HG03025 (cell line): Measurements from ENCODE around the gene DHRS7.

ENCODE experiments used
- ATAC-seq: cut with Tn5 transposase; IDR thresholded peaks from one replicate; pipeline ENCODE4 v1.9.1; 2021; ENCODE audit warnings: mild to moderate bottlenecking, moderate library complexity; ENCODE audit not compliant: unreplicated experiment, low FRiP score

Gene DHRS7

GRCh38 chr14:60188115-60188514, 22.9 kb upstream of the DHRS7 start:
- no peak for ATAC-seq

- no peak for ATAC-seq
These were observed 19.8 kb upstream of the DHRS7 start for GRCh38 chr14:60184905-60185555.

GRCh38 chr14:60184146-60184904, 19.1 kb upstream of the DHRS7 start:
- ATAC-seq = no peak

GRCh38 chr14:60183741-60184140, 18.5 kb upstream of the DHRS7 start:
- no peak for ATAC-seq

- ATAC-seq = no peak
These were observed 17.9 kb upstream of the DHRS7 start for GRCh38 chr14:60183138-60183537.

GRCh38 chr14:60179431-60179869, 14.3 kb upstream of the DHRS7 start:
- no peak for ATAC-seq

- no peak for ATAC-seq
These were observed 13.6 kb upstream of the DHRS7 start for GRCh38 chr14:60178820-60179219.

GRCh38 chr14:60178164-60178563, 13.0 kb upstream of the DHRS7 start:
- no peak for ATAC-seq

GRCh38 chr14:60175255-60175902, 10.2 kb upstream of the DHRS7 start:
- ATAC-seq = no peak

- ATAC-seq = no peak
These were observed 9.4 kb upstream of the DHRS7 start for GRCh38 chr14:60174352-60175254.

GRCh38 chr14:60171690-60172089, 6.5 kb upstream of the DHRS7 start:
- ATAC-seq = no peak

- ATAC-seq = no peak
These were observed 5.8 kb upstream of the DHRS7 start for GRCh38 chr14:60170948-60171347.

- no peak for ATAC-seq
These were observed 4.5 kb upstream of the DHRS7 start for GRCh38 chr14:60169722-60170121.

GRCh38 chr14:60166142-60166541, 944 bp upstream of the DHRS7 start:
- no peak for ATAC-seq

GRCh38 chr14:60165547-60165876, 314 bp upstream of the DHRS7 start:
- no peak for ATAC-seq

GRCh38 chr14:60164404-60164711, 840 bp downstream of the DHRS7 start:
- peak; percentile 17 for ATAC-seq

GRCh38 chr14:60163693-60164092, 1.5 kb downstream of the DHRS7 start:
- no peak for ATAC-seq

GRCh38 chr14:60161196-60162107, 3.7 kb downstream of the DHRS7 start:
- ATAC-seq = no peak

- no peak for ATAC-seq
These were observed 4.8 kb downstream of the DHRS7 start for GRCh38 chr14:60160422-60160821.

GRCh38 chr14:60154671-60155070, 10.5 kb downstream of the DHRS7 start:
- no peak for ATAC-seq
